Fibroblast of skin of abdomen (primary cell): Measurements from ENCODE around the gene LCN10.

Source experiments
- DNase-seq: peaks from one replicate; pipeline ENCODE4 v3.0.0-alpha.2; 2013

LCN10 gene

GRCh38 chr9:136735812-136736480, 6.8 kb downstream of the LCN10 start:
- DNase-seq, result no peak

- no peak for DNase-seq
Measured at GRCh38 chr9:136734837-136735496, 7.8 kb downstream of the LCN10 start.

GRCh38 chr9:136733611-136734010, 9.1 kb downstream of the LCN10 start:
- DNase-seq, result no peak

GRCh38 chr9:136732444-136733178, 10.1 kb downstream of the LCN10 start:
- DNase-seq, result no peak

- DNase-seq, result no peak
Measured at GRCh38 chr9:136729926-136730325, 12.8 kb downstream of the LCN10 start.

- no peak for DNase-seq
Measured at GRCh38 chr9:136729144-136729543, 13.6 kb downstream of the LCN10 start.

- DNase-seq, result peak; percentile 18
Measured at GRCh38 chr9:136728548-136729123, 14.1 kb downstream of the LCN10 start.

GRCh38 chr9:136728080-136728547, 14.6 kb downstream of the LCN10 start:
- peak; percentile 90 for DNase-seq

- DNase-seq, result no peak
Measured at GRCh38 chr9:136726631-136727191, 16.0 kb downstream of the LCN10 start.

- no peak for DNase-seq
Measured at GRCh38 chr9:136726118-136726517, 16.6 kb downstream of the LCN10 start.

GRCh38 chr9:136725612-136726011, 17.1 kb downstream of the LCN10 start:
- peak; percentile 30 for DNase-seq

- no peak for DNase-seq
Measured at GRCh38 chr9:136724772-136725171, 18.0 kb downstream of the LCN10 start.

GRCh38 chr9:136723989-136724388, 18.8 kb downstream of the LCN10 start:
- DNase-seq, result no peak

- DNase-seq, result no peak
Measured at GRCh38 chr9:136723362-136723976, 19.3 kb downstream of the LCN10 start.

GRCh38 chr9:136722969-136723356, 19.8 kb downstream of the LCN10 start:
- DNase-seq, result no peak

GRCh38 chr9:136722093-136722968, 20.4 kb downstream of the LCN10 start:
- DNase-seq, result no peak

- DNase-seq, result peak; percentile 38
Measured at GRCh38 chr9:136721339-136722092, 21.2 kb downstream of the LCN10 start.

- DNase-seq, result no peak
Measured at GRCh38 chr9:136720898-136721338, 21.8 kb downstream of the LCN10 start.

- DNase-seq, result peak; percentile 39
Measured at GRCh38 chr9:136720251-136720897, 22.4 kb downstream of the LCN10 start.
